Hypothalamus (tissue), 51 donors: ENCODE results near the gene NCOA7.
A peak's percentile ranks its signal among the peaks of the same experiment; 100 is the strongest.
"Not testable (repeated sequence)": the region's sequence is repeated elsewhere in the genome, so short reads cannot be mapped to it uniquely, and the experiment has no call there.

Source experiments
- DNase-seq, 51 donors: peaks; one replicate each; lab custom pipeline; 2025; lab: John Stamatoyannopoulos, UW

The NCOA7 gene

GRCh38 chr6:125956506-125957390 lies 166.0 kb downstream of the NCOA7 start, which contains the start of gene HINT3:
TSS of gene HINT3 (plus strand) at chr6:125956770. CDS start at chr6:125956978, 208 bp downstream.
- peak; percentile 46 to 99 (median 92) for DNase-seq

GRCh38 chr6:125957391-125957693 lies 166.6 kb downstream of the NCOA7 start:
- DNase-seq = no peak

- DNase-seq = peak in 10 of 51 donors; percentile 6 to 48 (median 24)
These were observed 167.1 kb downstream of the NCOA7 start for GRCh38 chr6:125957845-125958244.

- no peak for DNase-seq
These were observed 168.3 kb downstream of the NCOA7 start for GRCh38 chr6:125959041-125959440.

GRCh38 chr6:125961117-125961516 lies 170.4 kb downstream of the NCOA7 start:
- DNase-seq = peak in 6 of 51 donors; percentile 2 to 74 (median 20)

- DNase-seq = no peak
These were observed 172.2 kb downstream of the NCOA7 start for GRCh38 chr6:125962900-125963497.

- no peak for DNase-seq
These were observed 173.1 kb downstream of the NCOA7 start for GRCh38 chr6:125963817-125964216.

GRCh38 chr6:125966569-125966968 lies 175.8 kb downstream of the NCOA7 start:
- DNase-seq = no peak

GRCh38 chr6:125968493-125968892 lies 177.7 kb downstream of the NCOA7 start:
- no peak for DNase-seq

- no peak for DNase-seq
These were observed 180.0 kb downstream of the NCOA7 start for GRCh38 chr6:125970760-125971159.

GRCh38 chr6:125972478-125972877 lies 181.7 kb downstream of the NCOA7 start:
- DNase-seq = not testable (repeated sequence)

GRCh38 chr6:125974214-125974866 lies 183.6 kb downstream of the NCOA7 start:
- DNase-seq = peak in 1 of 51 donors; percentile 33

- no peak for DNase-seq
These were observed 188.3 kb downstream of the NCOA7 start for GRCh38 chr6:125979101-125979500.
